ENCODE data around the gene ZNF518B.

Gene ZNF518B

GRCh38 chr4:10490996-10491395, 33.8 kb upstream of the ZNF518B start:
- TF ChIP-seq POLR2AphosphoS5 (IDR thresholded peaks at IDR 0.05; ENCODE audit: low read depth, low read length), result no peak

- TF ChIP-seq TAF1 (IDR thresholded peaks at IDR 0.05; ENCODE audit: borderline replicate concordance, insufficient read depth, low read length) (no peak), FOXP2 (optimal IDR thresholded peaks at IDR 0.05; ENCODE audit: borderline replicate concordance, extremely low read depth, extremely low read length, insufficient read depth) (no peak), SIN3A (IDR thresholded peaks at IDR 0.05; ENCODE audit: borderline replicate concordance, insufficient read depth, low read length) (no peak), POLR2AphosphoS5 (IDR thresholded peaks at IDR 0.05; ENCODE audit: low read depth, low read length) (no peak)
Measured at GRCh38 chr4:10482913-10483312, 25.7 kb upstream of the ZNF518B start.

GRCh38 chr4:10480616-10481015, 23.4 kb upstream of the ZNF518B start:
- TF ChIP-seq REST (IDR thresholded peaks at IDR 0.05; ENCODE audit: insufficient read depth in 1 of 2, low read depth in 2 of 2, low read length in 2 of 2) (no peak), FOXP2 (optimal IDR thresholded peaks at IDR 0.05; ENCODE audit: borderline replicate concordance, extremely low read depth, extremely low read length, insufficient read depth) (no peak), POLR2AphosphoS5 (IDR thresholded peaks at IDR 0.05; ENCODE audit: low read depth, low read length) (no peak), TAF1 (IDR thresholded peaks at IDR 0.05; ENCODE audit: borderline replicate concordance, insufficient read depth, low read length) (no peak), SIN3A (IDR thresholded peaks at IDR 0.05; ENCODE audit: borderline replicate concordance, insufficient read depth, low read length) (no peak)

GRCh38 chr4:10478621-10479020, 21.4 kb upstream of the ZNF518B start:
- TF ChIP-seq FOXP2 (optimal IDR thresholded peaks at IDR 0.05; ENCODE audit: borderline replicate concordance, extremely low read depth, extremely low read length, insufficient read depth), result no peak
- TF ChIP-seq POLR2AphosphoS5 (IDR thresholded peaks at IDR 0.05; ENCODE audit: low read depth, low read length), result no peak
- TF ChIP-seq TAF1 (IDR thresholded peaks at IDR 0.05; ENCODE audit: borderline replicate concordance, insufficient read depth, low read length), result no peak
- TF ChIP-seq REST (IDR thresholded peaks at IDR 0.05; ENCODE audit: insufficient read depth in 1 of 2, low read depth in 2 of 2, low read length in 2 of 2), result no peak
- TF ChIP-seq SIN3A (IDR thresholded peaks at IDR 0.05; ENCODE audit: borderline replicate concordance, insufficient read depth, low read length), result no peak

- no peak for TF ChIP-seq REST (IDR thresholded peaks at IDR 0.05; ENCODE audit: insufficient read depth in 1 of 2, low read depth in 2 of 2, low read length in 2 of 2)
- no peak for TF ChIP-seq POLR2AphosphoS5 (IDR thresholded peaks at IDR 0.05; ENCODE audit: low read depth, low read length)
- TF ChIP-seq TAF1 (IDR thresholded peaks at IDR 0.05; ENCODE audit: borderline replicate concordance, insufficient read depth, low read length), result no peak
- no peak for TF ChIP-seq FOXP2 (optimal IDR thresholded peaks at IDR 0.05; ENCODE audit: borderline replicate concordance, extremely low read depth, extremely low read length, insufficient read depth)
- TF ChIP-seq SIN3A (IDR thresholded peaks at IDR 0.05; ENCODE audit: borderline replicate concordance, insufficient read depth, low read length), result no peak
Measured at GRCh38 chr4:10470505-10470904, 13.3 kb upstream of the ZNF518B start.

- TF ChIP-seq FOXP2 (optimal IDR thresholded peaks at IDR 0.05; ENCODE audit: borderline replicate concordance, extremely low read depth, extremely low read length, insufficient read depth), result no peak
- no peak for TF ChIP-seq SIN3A (IDR thresholded peaks at IDR 0.05; ENCODE audit: borderline replicate concordance, insufficient read depth, low read length)
Measured at GRCh38 chr4:10466161-10466560, 8.9 kb upstream of the ZNF518B start.

GRCh38 chr4:10462876-10463275, 5.7 kb upstream of the ZNF518B start:
- TF ChIP-seq TAF1 (IDR thresholded peaks at IDR 0.05; ENCODE audit: borderline replicate concordance, insufficient read depth, low read length), result no peak
- TF ChIP-seq FOXP2 (optimal IDR thresholded peaks at IDR 0.05; ENCODE audit: borderline replicate concordance, extremely low read depth, extremely low read length, insufficient read depth), result no peak
- no peak for TF ChIP-seq SIN3A (IDR thresholded peaks at IDR 0.05; ENCODE audit: borderline replicate concordance, insufficient read depth, low read length)
- TF ChIP-seq POLR2AphosphoS5 (IDR thresholded peaks at IDR 0.05; ENCODE audit: low read depth, low read length), result no peak
- no peak for TF ChIP-seq REST (IDR thresholded peaks at IDR 0.05; ENCODE audit: insufficient read depth in 1 of 2, low read depth in 2 of 2, low read length in 2 of 2)
